Measurements from ENCODE around the gene GRIK3. TPM values are rescaled to one million over a fixed set of nuclear protein-coding genes. Genes with fewer than 3 reads are reported as not detected.

GRIK3 gene
- polyA plus RNA-seq, 1 donor (not counting 4 experiments of a cell fraction or from before 2014, with no cell fraction given) = not detected

- Histone ChIP-seq H2AFZ (ENCODE audit: control insufficient read depth, low read length) (no peak overlapping the region), H3K27ac (ENCODE audit: control insufficient read depth, insufficient read depth, low read length) (no peak overlapping the region), H3K9me3 (ENCODE audit: control insufficient read depth, low read depth, low read length) (no peaks in the 10 kb centered on the region), H3K4me3 (ENCODE audit: control insufficient read depth in 2 of 3, extremely low read depth in 1 of 3, insufficient read depth in 2 of 3, low read depth in 1 of 3, low read length in 3 of 3) (no peak overlapping the region), H3K36me3 (ENCODE audit: control insufficient read depth in 2 of 2, extremely low read depth in 1 of 2, insufficient read depth in 2 of 2, low read length in 2 of 2) (no peaks in the 10 kb centered on the region), H3K79me2 (ENCODE audit: control insufficient read depth, insufficient read depth, low read length) (no peaks in the 10 kb centered on the region), H3K27me3 (ENCODE audit: control insufficient read depth, extremely low read depth, insufficient read depth, low read length) (peaks cover 3% of the 10 kb centered on the region), H3K9me1 (ENCODE audit: control insufficient read depth, extremely low read depth, insufficient read depth, low read length) (no peaks in the 10 kb centered on the region), H4K20me1 (ENCODE audit: control insufficient read depth, extremely low read depth, insufficient read depth, low read length) (no peaks in the 10 kb centered on the region), H3K4me1 (ENCODE audit: control insufficient read depth, extremely low read depth, insufficient read depth, low read length) (no peaks in the 10 kb centered on the region), H3K4me2 (ENCODE audit: control insufficient read depth, extremely low read depth, insufficient read depth, low read depth, low read length) (no peak overlapping the region), H3K9ac (ENCODE audit: control insufficient read depth, extremely low read depth, insufficient read depth, low read length) (no peak overlapping the region)
- DNase-seq (ENCODE audit: low read depth, low spot score) (no peak), FAIRE-seq (no peak)
- no peak for TF ChIP-seq CTCF (optimal IDR thresholded peaks at IDR 0.05 in 1 of 3, IDR thresholded peaks at IDR 0.05 in 1 of 3, conservative IDR thresholded peaks at IDR 0.05 in 1 of 3; ENCODE audit: extremely low read depth in 1 of 3, insufficient read depth in 2 of 3, low read length in 3 of 3)
- no peak for TF ChIP-seq EZH2 (IDR thresholded peaks at IDR 0.05; ENCODE audit: low read length)
- dilution Hi-C loops (cut with MboI; ENCODE audit: extremely low pct_ligation_motif_present, low sequenced_read_pairs) = no loop called here
Measured at GRCh38 chr1:36942148-36942547, 92.2 kb downstream of the GRIK3 start.

GRCh38 chr1:36941316-36941978 lies 92.9 kb downstream of the GRIK3 start:
- no peak overlapping the region for H3K9ac ChIP-seq (ENCODE audit: control insufficient read depth, extremely low read depth, insufficient read depth, low read length)
- H3K4me2 ChIP-seq (ENCODE audit: control insufficient read depth, extremely low read depth, insufficient read depth, low read depth, low read length) = no peak overlapping the region
- no peak overlapping the region for H3K4me3 ChIP-seq (ENCODE audit: control insufficient read depth in 2 of 3, extremely low read depth in 1 of 3, insufficient read depth in 2 of 3, low read depth in 1 of 3, low read length in 3 of 3)
- H2AFZ ChIP-seq (ENCODE audit: control insufficient read depth, low read length) = no peak overlapping the region
- H3K36me3 ChIP-seq (ENCODE audit: control insufficient read depth in 2 of 2, extremely low read depth in 1 of 2, insufficient read depth in 2 of 2, low read length in 2 of 2) = no peaks in the 10 kb centered on the region
- H3K27me3 ChIP-seq (ENCODE audit: control insufficient read depth, extremely low read depth, insufficient read depth, low read length) = peaks cover 3% of the 10 kb centered on the region
- no peak for TF ChIP-seq EZH2 (IDR thresholded peaks at IDR 0.05; ENCODE audit: low read length)
- no peaks in the 10 kb centered on the region for H3K9me3 ChIP-seq (ENCODE audit: control insufficient read depth, low read depth, low read length)
- no peaks in the 10 kb centered on the region for H3K4me1 ChIP-seq (ENCODE audit: control insufficient read depth, extremely low read depth, insufficient read depth, low read length)
- no peak for DNase-seq (ENCODE audit: low read depth, low spot score)
- FAIRE-seq = no peak
- H4K20me1 ChIP-seq (ENCODE audit: control insufficient read depth, extremely low read depth, insufficient read depth, low read length) = no peaks in the 10 kb centered on the region
- no peaks in the 10 kb centered on the region for H3K79me2 ChIP-seq (ENCODE audit: control insufficient read depth, insufficient read depth, low read length)
- H3K9me1 ChIP-seq (ENCODE audit: control insufficient read depth, extremely low read depth, insufficient read depth, low read length) = no peaks in the 10 kb centered on the region
- no peak overlapping the region for H3K27ac ChIP-seq (ENCODE audit: control insufficient read depth, insufficient read depth, low read length)
- dilution Hi-C loops (cut with MboI; ENCODE audit: extremely low pct_ligation_motif_present, low sequenced_read_pairs) = no loop called here

GRCh38 chr1:36938819-36939218 lies 95.5 kb downstream of the GRIK3 start:
- H3K4me3 ChIP-seq (ENCODE audit: control insufficient read depth in 2 of 3, extremely low read depth in 1 of 3, insufficient read depth in 2 of 3, low read depth in 1 of 3, low read length in 3 of 3) = no peak overlapping the region
- H3K9me1 ChIP-seq (ENCODE audit: control insufficient read depth, extremely low read depth, insufficient read depth, low read length) = no peaks in the 10 kb centered on the region
- dilution Hi-C loops (cut with MboI; ENCODE audit: extremely low pct_ligation_motif_present, low sequenced_read_pairs) = no loop called here
- no peaks in the 10 kb centered on the region for H3K4me1 ChIP-seq (ENCODE audit: control insufficient read depth, extremely low read depth, insufficient read depth, low read length)
- peaks cover 3% of the 10 kb centered on the region for H3K27me3 ChIP-seq (ENCODE audit: control insufficient read depth, extremely low read depth, insufficient read depth, low read length)
- FAIRE-seq = no peak
- no peak for DNase-seq (ENCODE audit: low read depth, low spot score)
- H3K36me3 ChIP-seq (ENCODE audit: control insufficient read depth in 2 of 2, extremely low read depth in 1 of 2, insufficient read depth in 2 of 2, low read length in 2 of 2) = no peaks in the 10 kb centered on the region
- H3K9me3 ChIP-seq (ENCODE audit: control insufficient read depth, low read depth, low read length) = no peaks in the 10 kb centered on the region
- TF ChIP-seq CTCF (optimal IDR thresholded peaks at IDR 0.05 in 1 of 3, IDR thresholded peaks at IDR 0.05 in 1 of 3, conservative IDR thresholded peaks at IDR 0.05 in 1 of 3; ENCODE audit: extremely low read depth in 1 of 3, insufficient read depth in 2 of 3, low read length in 3 of 3) (no peak), EZH2 (IDR thresholded peaks at IDR 0.05; ENCODE audit: low read length) (no peak)
- H4K20me1 ChIP-seq (ENCODE audit: control insufficient read depth, extremely low read depth, insufficient read depth, low read length) = no peaks in the 10 kb centered on the region
- no peak overlapping the region for H3K9ac ChIP-seq (ENCODE audit: control insufficient read depth, extremely low read depth, insufficient read depth, low read length)
- H3K27ac ChIP-seq (ENCODE audit: control insufficient read depth, insufficient read depth, low read length) = no peak overlapping the region
- H3K4me2 ChIP-seq (ENCODE audit: control insufficient read depth, extremely low read depth, insufficient read depth, low read depth, low read length) = no peak overlapping the region
- H2AFZ ChIP-seq (ENCODE audit: control insufficient read depth, low read length) = no peak overlapping the region
- H3K79me2 ChIP-seq (ENCODE audit: control insufficient read depth, insufficient read depth, low read length) = no peaks in the 10 kb centered on the region
